ENCODE measurements around the gene FBLN2.

The FBLN2 gene

GRCh38 chr3:13569201-13569600 is 20.3 kb downstream of the FBLN2 start:
- DNase-seq = no peak

DNA sequence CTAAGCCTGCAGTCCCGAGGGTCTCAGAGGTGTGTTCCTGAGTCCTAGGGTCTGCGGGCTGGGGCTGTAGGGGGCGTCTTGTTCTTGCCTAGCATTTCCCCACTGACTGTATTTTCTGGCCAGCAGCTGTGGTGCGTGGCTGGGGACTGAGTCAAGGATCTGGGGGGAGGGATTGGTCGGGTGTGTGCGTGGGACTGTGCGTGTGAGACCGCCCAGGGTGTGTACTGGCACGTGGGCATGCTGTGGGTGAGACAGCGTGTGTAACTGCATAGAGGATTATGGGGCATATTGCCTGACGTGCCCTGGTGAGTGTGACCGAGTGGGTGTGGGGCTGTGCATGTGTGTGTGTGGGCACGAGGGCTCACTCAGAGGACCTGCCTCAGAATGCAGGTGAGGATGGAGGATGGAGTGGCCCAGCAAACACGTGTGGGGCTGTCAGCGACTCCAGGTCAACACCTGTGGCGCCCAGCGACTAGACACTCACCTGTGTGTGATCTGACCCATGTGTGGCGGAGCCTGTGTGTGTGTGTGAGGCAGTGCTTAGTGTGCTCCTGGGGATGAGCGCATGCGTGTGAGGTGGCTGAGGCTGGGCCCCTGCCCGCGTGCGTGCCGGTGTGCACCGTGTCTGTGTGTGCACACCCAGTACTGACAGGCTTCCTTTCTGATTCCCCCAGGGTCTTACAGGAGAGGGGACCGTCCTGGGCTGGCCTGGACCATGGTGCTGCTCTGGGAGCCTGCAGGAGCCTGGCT is 20.9 kb downstream of the FBLN2 start:
- DNase-seq = no peak

DNA sequence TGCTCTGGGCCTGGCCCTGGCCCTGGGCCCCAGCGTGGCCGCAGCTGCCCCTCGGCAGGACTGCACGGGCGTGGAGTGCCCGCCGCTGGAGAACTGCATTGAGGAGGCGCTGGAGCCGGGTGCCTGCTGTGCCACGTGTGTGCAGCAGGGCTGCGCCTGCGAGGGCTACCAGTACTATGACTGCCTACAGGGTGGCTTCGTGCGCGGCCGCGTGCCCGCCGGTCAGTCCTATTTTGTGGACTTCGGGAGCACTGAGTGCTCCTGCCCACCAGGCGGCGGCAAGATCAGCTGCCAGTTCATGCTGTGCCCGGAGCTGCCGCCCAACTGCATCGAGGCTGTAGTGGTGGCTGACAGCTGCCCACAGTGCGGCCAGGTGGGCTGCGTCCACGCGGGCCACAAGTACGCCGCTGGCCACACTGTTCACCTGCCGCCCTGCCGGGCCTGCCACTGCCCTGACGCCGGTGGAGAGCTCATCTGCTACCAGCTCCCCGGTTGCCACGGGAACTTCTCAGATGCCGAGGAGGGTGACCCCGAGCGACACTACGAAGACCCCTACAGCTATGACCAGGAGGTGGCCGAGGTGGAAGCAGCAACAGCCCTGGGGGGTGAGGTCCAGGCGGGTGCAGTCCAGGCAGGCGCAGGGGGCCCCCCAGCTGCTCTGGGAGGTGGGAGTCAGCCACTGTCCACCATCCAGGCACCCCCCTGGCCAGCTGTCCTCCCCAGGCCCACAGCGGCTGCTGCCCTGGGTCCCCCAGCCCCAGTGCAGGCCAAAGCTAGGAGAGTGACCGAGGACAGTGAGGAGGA is 21.7 kb downstream of the FBLN2 start:
- DNase-seq = no peak

DNA sequence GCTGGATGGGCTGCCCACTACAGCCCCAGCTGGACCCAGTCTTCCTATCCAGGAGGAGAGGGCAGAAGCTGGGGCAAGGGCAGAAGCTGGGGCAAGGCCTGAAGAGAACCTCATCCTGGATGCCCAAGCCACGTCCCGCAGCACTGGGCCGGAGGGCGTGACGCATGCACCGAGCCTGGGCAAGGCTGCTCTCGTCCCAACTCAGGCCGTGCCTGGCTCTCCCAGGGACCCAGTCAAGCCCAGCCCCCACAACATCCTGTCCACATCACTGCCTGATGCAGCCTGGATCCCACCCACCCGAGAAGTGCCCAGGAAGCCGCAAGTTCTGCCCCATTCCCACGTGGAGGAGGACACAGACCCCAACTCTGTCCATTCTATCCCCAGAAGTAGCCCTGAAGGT is 22.3 kb downstream of the FBLN2 start:
- DNase-seq = no peak

- no peak for DNase-seq
Observed at GRCh38 chr3:13571831-13572750, 23.2 kb downstream of the FBLN2 start.

DNA sequence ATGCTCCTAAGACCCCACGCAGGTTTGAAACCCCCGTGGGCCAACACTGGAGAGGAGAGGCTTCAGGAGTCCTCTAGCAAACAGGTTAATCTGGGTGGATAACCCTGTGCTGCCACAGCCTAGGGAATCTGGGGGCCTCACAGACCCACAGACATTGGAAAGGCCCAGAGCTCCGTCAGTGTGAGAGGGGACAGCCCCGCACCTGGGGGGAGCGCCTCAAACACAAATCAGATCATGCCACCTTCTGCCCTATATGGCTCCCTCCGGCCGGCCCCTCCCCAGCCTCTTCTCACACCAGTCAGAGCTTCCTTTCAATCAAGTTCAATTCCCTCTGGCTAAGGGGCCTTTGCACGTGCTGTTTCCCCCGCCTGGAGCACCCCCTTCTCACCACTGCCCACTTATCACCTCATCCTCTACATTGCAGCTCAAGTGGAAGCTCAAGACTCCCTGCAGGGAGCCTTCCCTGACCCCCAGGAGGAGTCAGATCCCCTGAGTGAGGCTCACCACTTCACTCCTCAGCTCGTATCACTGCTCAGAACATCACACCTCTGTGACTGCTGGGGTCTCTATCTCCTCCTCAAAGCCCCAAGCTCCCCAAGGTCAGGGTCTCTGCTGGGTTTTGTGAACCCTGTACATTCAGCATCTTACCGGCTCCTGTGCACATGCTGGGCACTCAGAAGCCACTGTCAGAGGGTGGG is 24.1 kb downstream of the FBLN2 start:
- no peak for DNase-seq

DNA sequence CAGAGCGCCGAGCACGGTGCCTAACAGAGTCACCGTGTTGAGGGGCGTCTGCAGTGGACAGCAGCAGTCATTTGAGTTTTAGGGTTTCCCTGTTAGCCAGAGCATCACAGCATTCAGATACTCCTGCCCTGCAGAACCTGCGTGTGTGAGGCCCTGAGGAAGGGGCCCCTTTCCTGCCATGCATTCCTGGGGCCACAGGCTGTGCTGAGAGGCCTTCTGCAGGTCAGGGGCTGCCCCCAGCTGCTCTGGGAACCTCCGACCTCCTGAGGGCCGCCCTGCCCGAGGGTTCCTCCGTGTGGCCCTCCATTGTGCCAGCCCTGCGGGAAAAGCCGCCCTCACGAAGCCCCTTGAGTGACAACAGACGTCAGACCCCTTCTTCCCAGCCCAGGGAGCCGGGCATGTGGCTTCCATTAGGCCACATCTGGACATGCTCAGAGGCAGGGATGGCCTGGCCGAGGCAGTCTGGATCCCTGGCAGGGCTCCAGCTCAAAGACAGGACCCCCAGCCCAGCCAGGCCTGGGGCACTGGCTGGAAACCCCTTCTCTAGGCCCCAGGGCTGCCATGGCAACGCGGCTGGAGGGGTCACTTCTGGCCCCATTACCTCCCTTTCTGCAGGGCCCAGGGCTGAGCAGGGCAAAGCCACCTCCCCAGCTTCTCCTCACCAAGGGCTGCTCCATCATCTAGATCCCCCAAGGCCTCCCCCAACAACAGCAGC is 25.3 kb downstream of the FBLN2 start:
- no peak for DNase-seq

GRCh38 chr3:13574798-13575451 is 26.0 kb downstream of the FBLN2 start:
- no peak for DNase-seq

DNA sequence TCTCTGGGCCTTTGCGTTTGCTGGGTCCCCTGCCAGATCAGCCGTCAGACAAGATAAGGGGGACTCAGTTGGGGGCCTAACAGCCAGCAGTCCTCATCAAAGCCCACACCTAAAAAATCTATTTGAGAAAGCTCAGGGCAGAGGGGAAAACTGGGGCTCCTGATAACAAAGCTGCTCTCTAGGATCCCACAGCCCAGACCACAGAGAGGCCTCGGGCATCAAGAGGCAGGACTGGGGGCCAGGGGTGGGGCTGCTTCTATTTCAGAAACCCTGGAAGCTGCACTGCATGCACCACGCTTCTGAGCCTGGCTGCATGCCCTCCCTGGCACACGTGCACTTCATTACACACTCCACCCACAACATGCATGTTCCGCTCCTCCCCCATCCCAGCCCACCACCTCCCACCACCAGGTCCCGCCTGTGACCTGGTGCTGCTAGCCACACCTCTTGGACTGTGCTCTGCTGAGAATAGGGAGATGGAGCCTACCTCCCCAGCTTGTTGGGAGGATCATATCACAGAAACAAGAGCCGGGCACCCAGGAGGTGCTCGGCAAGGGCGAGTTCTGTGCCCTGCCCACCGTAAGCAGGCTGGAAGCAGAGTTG is 26.6 kb downstream of the FBLN2 start:
- DNase-seq = no peak

- no peak for DNase-seq
Observed at GRCh38 chr3:13577181-13578121, 28.5 kb downstream of the FBLN2 start.

- DNase-seq = no peak
Observed at GRCh38 chr3:13578251-13578650, 29.3 kb downstream of the FBLN2 start.

DNA sequence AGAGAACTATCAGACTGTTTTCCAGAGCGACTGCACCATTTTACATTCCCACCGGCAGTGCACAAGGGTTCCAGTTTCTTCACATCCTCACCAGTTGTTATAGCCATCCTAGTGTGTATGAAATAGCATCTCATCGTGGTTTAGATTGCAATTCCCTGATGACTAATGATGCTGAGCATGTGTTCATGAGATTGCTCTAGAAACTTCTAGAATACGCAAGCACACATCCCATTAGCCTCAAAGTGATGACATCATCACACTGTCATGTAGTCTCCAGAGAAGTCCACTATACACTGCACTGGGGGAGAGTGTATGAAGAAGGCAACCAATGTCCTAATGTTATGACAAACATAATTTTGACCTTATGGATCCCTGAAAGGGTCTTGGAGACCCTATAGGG is 30.1 kb downstream of the FBLN2 start:
- no peak for DNase-seq

DNA sequence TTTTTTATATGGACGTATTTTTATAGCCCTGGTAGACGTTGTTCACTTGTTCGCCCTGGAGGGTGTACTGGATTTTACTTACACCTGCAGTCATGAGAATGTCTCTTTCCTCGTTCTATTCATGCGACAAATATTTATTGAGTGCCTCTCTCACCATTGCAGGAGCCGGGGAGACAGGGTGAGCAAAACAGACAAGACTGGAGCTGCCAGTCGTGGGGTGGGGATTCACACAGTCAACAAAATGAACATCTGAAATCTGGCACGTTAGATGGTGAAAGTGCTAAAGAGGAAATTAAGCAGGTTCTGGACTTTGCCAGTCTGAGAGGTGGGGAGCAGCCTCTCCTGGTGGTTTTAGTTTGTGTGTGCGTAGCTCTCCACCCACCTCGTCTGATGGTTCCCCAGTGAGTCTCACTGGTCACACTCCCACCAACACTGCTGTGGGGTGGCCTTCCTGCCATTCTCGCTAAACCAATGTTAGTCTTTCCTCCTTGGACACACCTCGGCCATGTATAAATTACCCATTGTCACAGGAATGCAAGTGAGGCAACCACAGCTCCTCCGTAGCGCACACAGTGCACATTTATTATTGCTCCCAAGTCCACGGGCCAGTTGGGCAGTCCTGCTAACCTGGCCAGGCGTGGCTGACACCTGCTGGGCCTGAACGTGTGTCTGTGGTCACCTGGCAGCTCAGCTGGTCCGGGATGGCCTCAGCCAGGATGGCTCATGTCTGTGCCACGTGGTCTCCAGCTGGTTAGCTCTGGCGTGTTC is 31.5 kb downstream of the FBLN2 start:
- DNase-seq = no peak

- no peak for DNase-seq
Observed at GRCh38 chr3:13581485-13582365, 32.8 kb downstream of the FBLN2 start.

DNA sequence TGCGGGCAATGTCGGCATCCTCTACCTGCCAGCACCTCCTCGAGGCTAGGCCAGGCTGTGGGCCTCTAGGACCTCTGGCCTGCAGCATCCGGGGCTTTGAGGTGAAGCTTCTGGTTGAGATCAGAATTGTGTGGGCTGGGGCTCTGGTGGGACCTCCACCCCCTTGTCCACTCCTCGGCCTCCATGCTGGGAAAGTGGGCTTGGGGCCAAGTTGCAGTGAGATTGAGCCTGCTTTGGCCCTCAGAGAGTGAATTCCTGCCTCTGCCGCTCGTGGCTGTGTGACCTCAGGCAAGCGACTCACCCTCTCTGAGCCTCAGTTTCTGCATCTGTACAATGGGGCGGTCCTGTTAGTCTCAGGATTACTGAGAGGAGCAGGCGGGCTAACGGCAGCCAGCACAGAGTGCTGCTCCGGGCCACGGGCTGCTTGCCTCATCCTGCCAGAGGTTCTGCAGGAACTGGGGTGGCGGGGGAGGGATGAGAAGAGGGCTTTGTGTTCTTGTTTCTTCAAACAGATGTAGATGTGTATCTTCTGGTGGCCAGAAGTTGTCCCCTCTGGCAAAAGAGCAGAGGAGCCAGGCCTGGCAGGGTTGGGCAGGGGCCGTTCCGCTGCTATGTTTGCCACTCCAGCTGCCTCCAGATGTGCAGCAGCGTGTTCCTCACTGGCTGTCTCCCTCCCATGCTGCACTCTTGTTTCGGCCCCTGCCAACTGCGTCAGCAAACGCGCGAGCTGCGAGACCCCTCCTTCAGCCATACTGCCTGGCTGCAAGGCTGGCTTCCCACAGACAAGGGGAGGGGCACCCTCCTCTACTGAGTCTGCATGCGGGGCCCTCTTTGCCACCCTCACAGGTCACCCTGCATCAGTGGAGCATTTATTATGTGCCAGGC is 33.7 kb downstream of the FBLN2 start:
- DNase-seq = no peak

DNA sequence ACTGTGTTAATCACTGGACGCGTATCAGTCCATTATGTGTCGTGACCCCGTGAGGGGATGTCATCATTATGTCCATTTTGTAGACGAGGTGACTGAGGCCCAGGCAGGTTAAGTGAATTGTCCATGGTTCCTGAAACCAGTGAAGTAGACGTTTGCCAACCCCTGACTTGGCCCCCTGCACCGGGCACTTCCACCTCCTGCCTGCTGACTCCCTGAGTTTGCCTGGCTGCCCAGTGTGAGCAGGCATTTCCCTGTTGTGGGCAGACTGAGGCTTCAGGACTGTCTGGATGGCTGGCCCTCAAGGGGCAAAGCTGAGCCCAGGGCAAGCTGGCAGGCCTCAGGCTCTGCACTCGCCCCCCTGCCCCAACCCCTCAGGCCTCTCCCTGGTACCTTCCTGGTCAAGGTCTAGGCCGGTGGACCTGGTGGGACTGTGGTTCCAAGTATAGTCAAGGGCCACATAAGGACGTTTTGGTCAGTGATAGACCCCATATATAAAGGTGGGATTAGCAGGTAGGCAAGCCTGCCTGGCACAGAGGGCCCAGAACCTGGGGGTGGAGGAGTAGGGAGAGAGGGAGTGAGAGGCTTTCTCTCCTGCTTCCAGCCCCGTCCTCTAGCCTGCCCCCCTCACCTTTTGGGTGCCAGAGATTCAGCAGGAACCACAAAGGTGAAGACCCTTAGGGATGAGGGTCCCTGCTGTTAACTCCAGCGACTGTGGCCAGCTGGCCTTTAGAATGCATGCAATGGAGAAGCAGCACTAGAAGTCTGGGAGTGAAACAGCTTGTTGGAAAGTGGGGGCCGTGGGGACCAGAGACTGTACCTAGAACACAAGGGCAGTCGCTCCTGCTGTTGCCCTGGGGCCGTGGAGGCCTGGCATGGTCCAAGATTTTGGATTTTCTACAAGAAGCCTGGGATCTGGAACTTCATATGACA is 34.6 kb downstream of the FBLN2 start:
- DNase-seq = no peak
